LNCaP clone FGC (cell line): ENCODE results near the gene RUNDC3A.

Experiments used
- DNase-seq: peaks from one replicate; pipeline ENCODE4 v3.0.0-alpha.2; 2011; ENCODE audit warnings: low read depth
- H3K4me3 ChIP-seq: 2 replicates; pipeline ENCODE4 v1.5.1; 2011; ENCODE audit warnings: mild to moderate bottlenecking, low read depth, low read length, control low read depth
- TF ChIP-seq, protein P1 (sequence below): IDR thresholded peaks from 2 replicates; pipeline ENCODE4 v1.5.1; 2012; ENCODE audit warnings: mild to moderate bottlenecking; ENCODE audit not compliant: control insufficient read depth, insufficient read depth; ENCODE audit errors: extremely low read depth

Gene RUNDC3A

DNA sequence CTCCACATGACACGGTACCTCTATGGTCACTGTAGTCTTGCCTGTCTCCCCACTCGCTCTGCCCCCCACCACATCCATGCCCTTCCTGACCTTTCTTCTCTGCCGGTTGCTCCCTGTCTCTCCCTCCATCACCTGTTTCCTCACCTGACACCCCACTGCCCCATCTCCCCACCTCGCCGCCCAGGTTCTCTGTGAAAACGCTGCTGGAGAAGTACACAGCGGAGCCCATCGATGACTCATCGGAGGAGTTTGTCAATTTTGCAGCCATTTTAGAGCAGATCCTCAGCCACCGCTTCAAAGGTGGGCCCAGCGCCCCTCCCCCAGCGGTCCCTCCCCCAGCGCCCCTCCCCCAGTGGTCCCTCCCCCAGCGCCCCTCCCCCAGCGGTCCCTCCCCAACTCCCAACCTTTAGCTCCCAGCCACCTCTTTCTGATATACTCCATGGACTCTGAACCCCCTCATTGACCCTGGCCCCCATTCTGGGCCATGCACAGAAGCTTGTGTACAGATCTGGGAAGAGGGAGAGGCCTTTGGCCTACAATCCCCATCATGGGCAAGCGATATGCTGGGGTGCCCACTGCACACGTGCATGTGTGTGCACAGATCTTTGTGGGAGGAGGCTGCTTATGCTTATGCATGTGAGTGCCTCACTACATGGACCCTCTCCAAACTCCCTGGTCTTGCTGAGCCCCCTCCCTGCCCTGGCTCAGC lies 4.1 kb downstream of the RUNDC3A start:
- no peak for DNase-seq
- no peak overlapping the region for H3K4me3 ChIP-seq
- TF ChIP-seq, protein P1, sequence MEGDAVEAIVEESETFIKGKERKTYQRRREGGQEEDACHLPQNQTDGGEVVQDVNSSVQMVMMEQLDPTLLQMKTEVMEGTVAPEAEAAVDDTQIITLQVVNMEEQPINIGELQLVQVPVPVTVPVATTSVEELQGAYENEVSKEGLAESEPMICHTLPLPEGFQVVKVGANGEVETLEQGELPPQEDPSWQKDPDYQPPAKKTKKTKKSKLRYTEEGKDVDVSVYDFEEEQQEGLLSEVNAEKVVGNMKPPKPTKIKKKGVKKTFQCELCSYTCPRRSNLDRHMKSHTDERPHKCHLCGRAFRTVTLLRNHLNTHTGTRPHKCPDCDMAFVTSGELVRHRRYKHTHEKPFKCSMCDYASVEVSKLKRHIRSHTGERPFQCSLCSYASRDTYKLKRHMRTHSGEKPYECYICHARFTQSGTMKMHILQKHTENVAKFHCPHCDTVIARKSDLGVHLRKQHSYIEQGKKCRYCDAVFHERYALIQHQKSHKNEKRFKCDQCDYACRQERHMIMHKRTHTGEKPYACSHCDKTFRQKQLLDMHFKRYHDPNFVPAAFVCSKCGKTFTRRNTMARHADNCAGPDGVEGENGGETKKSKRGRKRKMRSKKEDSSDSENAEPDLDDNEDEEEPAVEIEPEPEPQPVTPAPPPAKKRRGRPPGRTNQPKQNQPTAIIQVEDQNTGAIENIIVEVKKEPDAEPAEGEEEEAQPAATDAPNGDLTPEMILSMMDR = no peak

DNA sequence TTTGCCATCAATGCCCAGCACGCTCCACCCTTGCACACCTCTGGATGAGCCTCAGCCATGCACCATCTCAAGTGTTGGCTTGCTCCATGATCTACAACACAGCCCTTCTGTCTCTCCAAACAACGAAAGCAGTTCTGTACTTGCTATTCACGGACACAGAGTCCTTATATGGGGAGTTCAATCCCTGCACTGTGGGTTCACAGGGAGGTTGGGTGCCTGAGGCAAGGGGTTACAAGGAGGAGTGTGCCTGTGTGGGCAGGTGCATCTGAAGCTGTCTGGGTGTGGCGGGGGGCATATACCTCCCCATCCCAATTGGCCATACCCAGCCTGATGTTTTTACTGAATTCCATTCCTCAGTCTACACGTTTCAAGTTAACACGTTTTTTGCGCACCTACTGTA lies 5.6 kb downstream of the RUNDC3A start:
- TF ChIP-seq, protein P1 = no peak
- no peak for DNase-seq
- no peak overlapping the region for H3K4me3 ChIP-seq

DNA sequence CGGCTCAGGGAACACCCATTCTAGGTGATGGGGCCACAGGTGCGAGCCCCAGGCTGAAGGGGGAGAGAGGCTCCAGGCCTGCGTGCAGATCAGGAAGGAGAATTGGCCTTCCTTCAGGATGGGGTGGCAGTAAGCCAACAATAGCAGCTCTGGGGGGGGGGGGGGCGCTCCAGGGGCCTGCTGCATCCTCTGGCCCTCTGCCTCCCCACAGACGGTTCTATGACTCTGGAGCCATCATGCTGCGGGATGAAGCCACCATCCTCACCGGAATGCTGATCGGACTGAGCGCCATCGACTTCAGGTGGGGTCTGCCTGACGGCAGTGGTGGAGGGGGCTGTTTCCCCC lies 6.1 kb downstream of the RUNDC3A start:
- no peak for DNase-seq
- TF ChIP-seq, protein P1 = no peak
- peak overlapping the region; percentile 49 for H3K4me3 ChIP-seq

DNA sequence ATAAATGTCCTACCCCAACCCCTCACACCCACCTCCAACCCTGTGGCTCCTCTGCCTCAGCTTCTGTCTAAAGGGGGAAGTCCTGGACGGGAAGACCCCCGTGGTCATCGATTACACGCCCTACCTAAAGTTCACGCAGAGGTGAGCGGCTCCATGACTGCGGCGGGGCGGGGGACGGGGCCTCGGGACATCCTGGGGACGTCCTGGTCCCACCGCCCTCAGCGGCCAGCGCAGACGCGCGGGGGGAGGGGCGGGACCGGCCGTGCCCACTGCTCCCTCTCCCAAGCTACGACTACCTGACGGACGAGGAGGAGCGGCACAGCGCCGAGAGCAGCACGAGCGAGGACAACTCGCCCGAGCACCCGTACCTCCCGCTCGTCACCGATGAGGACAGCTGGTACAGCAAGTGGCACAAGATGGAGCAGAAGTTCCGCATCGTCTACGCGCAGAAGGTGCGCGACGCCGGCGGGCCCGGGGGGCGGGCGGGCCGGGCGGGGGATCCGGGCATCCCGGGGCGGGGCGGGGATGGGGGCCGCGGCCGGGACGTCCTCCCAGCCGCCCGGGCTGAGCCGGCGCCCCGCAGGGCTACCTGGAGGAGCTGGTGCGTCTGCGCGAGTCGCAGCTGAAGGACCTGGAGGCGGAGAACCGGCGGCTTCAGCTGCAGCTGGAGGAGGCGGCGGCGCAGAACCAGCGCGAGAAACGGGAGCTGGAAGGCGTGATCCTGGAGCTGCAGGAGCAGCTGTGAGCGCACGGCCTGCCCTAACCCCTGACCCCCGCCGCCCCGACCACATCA lies 6.7 kb downstream of the RUNDC3A start:
- peak overlapping the region; percentile 49 for H3K4me3 ChIP-seq
- TF ChIP-seq, protein P1 = no peak
- DNase-seq = no peak

DNA sequence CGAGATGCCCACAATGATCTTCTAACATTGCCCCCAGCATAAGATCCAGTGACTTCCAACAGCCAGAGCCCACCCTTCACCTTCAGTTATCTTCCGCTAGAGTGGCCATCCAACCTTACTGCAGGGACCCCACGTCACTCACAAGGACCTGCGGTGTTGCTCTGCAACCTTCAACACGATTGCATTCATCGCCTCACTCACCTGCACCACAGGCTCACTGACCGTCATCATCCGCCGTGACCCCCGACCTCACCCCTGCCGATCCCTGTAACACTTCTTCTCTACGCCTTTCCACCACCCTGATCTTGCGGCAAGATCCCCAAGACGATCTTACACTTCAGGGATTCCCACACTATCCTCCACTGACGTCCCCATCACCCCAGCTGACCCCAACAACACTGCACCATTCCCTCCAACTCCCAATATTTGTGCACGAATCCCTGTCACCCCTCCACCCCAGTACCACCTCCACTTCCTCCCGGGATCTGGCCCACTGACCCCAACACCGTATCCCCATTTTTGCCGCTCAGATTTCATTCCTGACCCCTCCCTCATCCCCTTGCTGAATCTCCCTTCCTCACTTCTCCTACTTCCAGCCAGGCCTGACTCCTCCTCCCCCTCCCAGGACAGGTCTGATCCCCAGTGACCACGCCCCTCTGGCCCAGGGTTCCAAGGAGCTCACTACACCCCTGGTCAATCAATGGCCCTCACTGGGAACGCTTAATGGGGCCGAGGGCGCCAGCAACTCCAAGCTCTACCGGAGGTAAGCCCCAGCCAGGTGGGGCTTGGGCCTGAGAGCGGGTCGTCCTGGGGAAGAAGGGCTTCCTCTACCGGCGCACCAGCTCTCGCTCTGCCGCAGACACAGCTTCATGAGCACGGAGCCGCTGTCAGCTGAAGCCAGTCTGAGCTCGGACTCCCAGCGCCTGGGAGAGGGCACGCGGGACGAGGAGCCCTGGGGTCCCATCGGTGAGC lies 7.6 kb downstream of the RUNDC3A start:
- H3K4me3 ChIP-seq = peak overlapping the region; percentile 48
- DNase-seq = no peak
- TF ChIP-seq, protein P1 = no peak

DNA sequence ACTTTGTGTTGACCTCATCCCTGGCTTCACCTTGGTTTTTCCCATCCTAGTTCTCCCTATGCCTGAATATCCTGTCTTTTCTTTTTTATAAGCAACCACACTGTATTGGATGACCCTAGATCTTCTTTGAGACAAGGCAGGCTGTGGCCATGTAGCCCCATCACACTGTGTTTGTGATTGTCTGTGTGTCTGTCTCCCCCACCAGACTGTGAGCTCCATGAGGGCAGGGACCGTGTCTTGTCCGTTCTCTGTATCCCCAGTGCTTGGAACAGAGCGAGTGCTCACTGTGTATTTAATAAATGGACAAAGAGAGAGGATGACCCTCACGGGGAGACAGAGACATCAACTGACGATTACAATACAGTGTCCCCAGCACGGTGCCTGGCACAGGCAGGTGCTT lies 9.1 kb downstream of the RUNDC3A start:
- no peak for DNase-seq
- H3K4me3 ChIP-seq = no peak overlapping the region
- TF ChIP-seq, protein P1 = no peak
